Stimulated activated CD4-positive, alpha-beta T cell treated with anti-CD3 and anti-CD28 coated beads, Interleukin-1b, Interleukin-23, amount 100 ng/mL, for 1 hour (primary cell): Measurements from ENCODE around the gene PIGL.
A peak's percentile ranks its signal among the peaks of the same experiment; 100 is the strongest.

Experiments
- DNase-seq, 2 donors: peaks; one replicate each; pipeline ENCODE4 v3.0.0-alpha.2; 2020; ENCODE audit warnings: low read depth in 2 of 2

The PIGL gene

GRCh38 chr17:16352667-16353316 is 135.8 kb downstream of the PIGL start:
- peak in 1 of 2 donors; percentile 20 for DNase-seq

GRCh38 chr17:16353317-16354174 is 136.5 kb downstream of the PIGL start, which contains the start of gene CENPV:
Gene CENPV, minus strand, starts transcription at chr17:16353469. Its CDS starts 33 bp downstream, at chr17:16353436.
- peak; percentile 15 to 55 for DNase-seq

GRCh38 chr17:16354585-16354984 is 137.6 kb downstream of the PIGL start:
- no peak for DNase-seq

- no peak for DNase-seq
These were observed 141.4 kb downstream of the PIGL start for GRCh38 chr17:16358394-16358793.

GRCh38 chr17:16361874-16362273 is 144.9 kb downstream of the PIGL start:
- DNase-seq, result no peak

- peak; percentile 47 to 64 for DNase-seq
These were observed 146.9 kb downstream of the PIGL start for GRCh38 chr17:16363749-16364536.

GRCh38 chr17:16364625-16365024 is 147.6 kb downstream of the PIGL start:
- DNase-seq, result no peak

- DNase-seq, result no peak
These were observed 154.7 kb downstream of the PIGL start for GRCh38 chr17:16371742-16372141.

- no peak for DNase-seq
These were observed 157.3 kb downstream of the PIGL start for GRCh38 chr17:16374146-16374938.
